Fibroblast of lung (primary cell): ENCODE measurements around the gene DUSP16. TPM values are rescaled to one million over a fixed set of nuclear protein-coding genes. Genes with fewer than 3 reads are reported as not detected.

Experiments
- DNase-seq, 2 donors: peaks; one replicate each; pipeline versions ENCODE4 v3.0.0 to v3.0.0-alpha.2; 2010; ENCODE audit warnings: low read depth in 2 of 2
- H2AFZ ChIP-seq: 2 replicates; pipeline ENCODE4 v1.5.1; 2012; ENCODE audit warnings: low read length, control low read depth, inconsistent platforms
- H3K27ac ChIP-seq: 2 replicates; pipeline ENCODE4 v1.5.1; 2011; ENCODE audit warnings: low read length, control low read depth; ENCODE audit not compliant: insufficient read depth
- H3K27me3 ChIP-seq: 2 replicates; pipeline ENCODE4 v1.5.1; 2011; ENCODE audit warnings: mild to moderate bottlenecking, low read length; ENCODE audit not compliant: control insufficient read depth, insufficient read depth
- H3K36me3 ChIP-seq: 2 replicates; pipeline ENCODE4 v1.5.1; 2011; ENCODE audit warnings: low read length; ENCODE audit not compliant: control insufficient read depth, insufficient read depth
- H3K4me1 ChIP-seq: 2 replicates; pipeline ENCODE4 v1.5.1; 2011; ENCODE audit warnings: low read length; ENCODE audit not compliant: control insufficient read depth, insufficient read depth; ENCODE audit errors: extremely low read depth
- H3K4me2 ChIP-seq: 2 replicates; pipeline ENCODE4 v1.5.1; 2011; ENCODE audit warnings: low read length, control low read depth; ENCODE audit not compliant: insufficient read depth; ENCODE audit errors: extremely low read depth
- H3K4me3 ChIP-seq, 4 experiments: fragments of 200-600 bp in 1 of 4; sonication (generic) in 1 of 4; replicated peaks in 1 of 4; 2 replicates each; pipeline ENCODE4 v1.5.1; 2011 to 2016; ENCODE audit warnings: low read length in 4 of 4, low read depth in 3 of 4, mild to moderate bottlenecking in 3 of 4, control low read depth in 2 of 4, inconsistent platforms in 1 of 4, mixed read lengths in 1 of 4; ENCODE audit not compliant: insufficient read depth in 1 of 4; ENCODE audit errors: control extremely low read depth in 1 of 4
- H3K79me2 ChIP-seq: 2 replicates; pipeline ENCODE4 v1.5.1; 2012; ENCODE audit warnings: mild to moderate bottlenecking, low read length, inconsistent platforms; ENCODE audit not compliant: control insufficient read depth, insufficient read depth
- H3K9ac ChIP-seq: 2 replicates; pipeline ENCODE4 v1.5.1; 2011; ENCODE audit warnings: mild to moderate bottlenecking, low read length, control low read depth; ENCODE audit not compliant: insufficient read depth
- H3K9me3 ChIP-seq: 2 replicates; pipeline ENCODE4 v1.5.1; 2012; ENCODE audit warnings: low read depth, low read length; ENCODE audit not compliant: control insufficient read depth, insufficient read depth
- H4K20me1 ChIP-seq: 2 replicates; pipeline ENCODE4 v1.5.1; 2011; ENCODE audit warnings: low read length; ENCODE audit not compliant: control insufficient read depth, insufficient read depth; ENCODE audit errors: extremely low read depth
- CTCF ChIP-seq, 2 donors: IDR thresholded peaks in 1 of 2; conservative IDR thresholded peaks in 1 of 2; 1 replicate in 1 of 2; 2 replicates in 1 of 2; pipeline ENCODE4 v1.5.1; 2011 to 2012; ENCODE audit warnings: low read length in 2 of 2, control low read depth in 1 of 2, inconsistent platforms in 1 of 2, low read depth in 1 of 2, mild to moderate bottlenecking in 1 of 2
- EZH2 ChIP-seq: IDR thresholded peaks from 2 replicates; pipeline ENCODE4 v1.5.1; 2012; ENCODE audit warnings: low read length, control low read depth, mild to moderate bottlenecking; ENCODE audit errors: missing control alignments
- polyA plus RNA-seq, 2 donors: library from polyadenylated mRNA; depleted of rRNA in 1 of 2; stranded (reverse) in 1 of 2; unstranded in 1 of 2; fragments of >200 nt; gene quantifications; 2 replicates each; pipeline ENCODE4 v1.2.1, GENCODE V29; 2011 to 2012; ENCODE audit warnings: missing spikeins in 1 of 2
- total RNA-seq: library from RNA; depleted of rRNA; stranded (reverse); fragments of >200 nt; gene quantifications from 2 replicates; pipeline ENCODE4 v1.2.1, GENCODE V29; 2014

DUSP16 gene
- total and polyA plus RNA-seq, 2 donors (not counting 1 experiment from before 2014, with no cell fraction given) = 9.4 to 15.2 TPM

GRCh38 chr12:12561371-12562015, 1.2 kb downstream of the DUSP16 start:
- H3K4me1 ChIP-seq = peaks cover 5% of the 10 kb centered on the region
- H2AFZ ChIP-seq = peak overlapping the region; percentile 59
- no peaks in the 10 kb centered on the region for H4K20me1 ChIP-seq
- H3K27ac ChIP-seq = peak overlapping the region; percentile 95
- H3K4me2 ChIP-seq = peak overlapping the region; percentile 80
- no peaks in the 10 kb centered on the region for H3K27me3 ChIP-seq
- no peaks in the 10 kb centered on the region for H3K36me3 ChIP-seq
- TF ChIP-seq CTCF (conservative IDR thresholded peaks at IDR 0.05 in 1 of 2, IDR thresholded peaks at IDR 0.05 in 1 of 2; ENCODE audit: low read depth in 1 of 2, low read length in 2 of 2) = peak in 1 of 2 donors; percentile 7
- TF ChIP-seq EZH2 = no peak
- H3K4me3 ChIP-seq = peak overlapping the region; percentile 75 to 93 (median 80)
- H3K9ac ChIP-seq = peak overlapping the region; percentile 96
- no peaks in the 10 kb centered on the region for H3K9me3 ChIP-seq
- peaks cover 12% of the 10 kb centered on the region for H3K79me2 ChIP-seq
- peak; percentile 50 to 56 for DNase-seq

GRCh38 chr12:12560587-12561370, 1.9 kb downstream of the DUSP16 start:
- no peaks in the 10 kb centered on the region for H3K27me3 ChIP-seq
- peak overlapping the region; percentile 86 for H3K4me2 ChIP-seq
- no peaks in the 10 kb centered on the region for H4K20me1 ChIP-seq
- H3K4me3 ChIP-seq = peak overlapping the region; percentile 75 to 93 (median 80)
- H3K36me3 ChIP-seq = no peaks in the 10 kb centered on the region
- peak overlapping the region; percentile 96 for H3K9ac ChIP-seq
- H3K9me3 ChIP-seq = no peaks in the 10 kb centered on the region
- peak overlapping the region; percentile 95 for H3K27ac ChIP-seq
- peaks cover 5% of the 10 kb centered on the region for H3K4me1 ChIP-seq
- H2AFZ ChIP-seq = no peak overlapping the region
- peaks cover 12% of the 10 kb centered on the region for H3K79me2 ChIP-seq
- TF ChIP-seq CTCF (conservative IDR thresholded peaks at IDR 0.05 in 1 of 2, IDR thresholded peaks at IDR 0.05 in 1 of 2; ENCODE audit: low read depth in 1 of 2, low read length in 2 of 2) (no peak), EZH2 (no peak)
- peak; percentile 57 to 85 for DNase-seq

GRCh38 chr12:12559719-12560296, 2.9 kb downstream of the DUSP16 start:
- Histone ChIP-seq H3K36me3 (no peaks in the 10 kb centered on the region), H3K27me3 (no peaks in the 10 kb centered on the region), H3K79me2 (peaks cover 14% of the 10 kb centered on the region), H3K27ac (no peak overlapping the region), H4K20me1 (no peaks in the 10 kb centered on the region), H3K9me3 (no peaks in the 10 kb centered on the region), H3K4me3 (peak overlapping the region in 3 of 4 experiments; percentile 79 to 93 (median 82)), H3K4me1 (peaks cover 5% of the 10 kb centered on the region), H3K4me2 (peak overlapping the region; percentile 54), H2AFZ (no peak overlapping the region), H3K9ac (no peak overlapping the region)
- DNase-seq = no peak
- TF ChIP-seq CTCF (conservative IDR thresholded peaks at IDR 0.05 in 1 of 2, IDR thresholded peaks at IDR 0.05 in 1 of 2; ENCODE audit: low read depth in 1 of 2, low read length in 2 of 2) = no peak
- TF ChIP-seq EZH2 = no peak
